A549 treated with AZD9567 at 1 μM for 4 hours (cell line): ENCODE results near the gene NUDT4B. TPM values are rescaled to one million over a fixed set of nuclear protein-coding genes. Genes with fewer than 3 reads are reported as not detected.

Experiments used
- total RNA-seq: library from RNA; stranded (reverse); fragments of 200-300 nt; extraction: Qiagen RNA extraction; gene quantifications from 5 replicates; pipeline ENCODE4 v1.2.3, GENCODE V29; 2022; ENCODE audit not compliant: insufficient read depth

NUDT4B gene
- total RNA-seq = 0.95 to 7.5 TPM (median 1.0 TPM) in 5 replicates

GRCh38 chr1:148748563-148749334, at the start of gene NUDT4B:
Gene NUDT4B, plus strand, starts transcription at chr1:148748774. Its CDS starts 179 bp downstream, at chr1:148748953.

Other genes starting within 250 kb of the NUDT4B start
- 16.1 to 22.8 TPM (median 21.2 TPM) in 5 replicates for gene NBPF14, start 152.8 kb upstream of the NUDT4B start, total RNA-seq
- gene PDE4DIP, start 95.7 kb downstream of the NUDT4B start, total RNA-seq = 6.4 to 12.1 TPM (median 6.8 TPM) in 5 replicates